OCI-LY1 (cell line): ENCODE measurements around the gene NBEA.
"Not testable (repeated sequence)": the region's sequence is repeated elsewhere in the genome, so short reads cannot be mapped to it uniquely, and the experiment has no call there.

Source experiments
- EZH2 ChIP-seq: fragments of 200-600 bp; sonication (generic), shearing (Covaris generic); IDR thresholded peaks from 2 replicates; pipeline ENCODE4 v1.8.0; 2017; ENCODE audit warnings: borderline replicate concordance, mixed run types, mild to moderate bottlenecking, antibody characterized with exemption, low read length, moderate library complexity, mixed read lengths
- TF ChIP-seq, protein P1 (sequence below): fragments of 200-600 bp; sonication (generic), shearing (Covaris generic); IDR thresholded peaks from 2 replicates; pipeline ENCODE4 v1.5.1; 2017; ENCODE audit warnings: mild to moderate bottlenecking, antibody characterized with exemption, low read length, moderate library complexity, mixed read lengths

DNA sequence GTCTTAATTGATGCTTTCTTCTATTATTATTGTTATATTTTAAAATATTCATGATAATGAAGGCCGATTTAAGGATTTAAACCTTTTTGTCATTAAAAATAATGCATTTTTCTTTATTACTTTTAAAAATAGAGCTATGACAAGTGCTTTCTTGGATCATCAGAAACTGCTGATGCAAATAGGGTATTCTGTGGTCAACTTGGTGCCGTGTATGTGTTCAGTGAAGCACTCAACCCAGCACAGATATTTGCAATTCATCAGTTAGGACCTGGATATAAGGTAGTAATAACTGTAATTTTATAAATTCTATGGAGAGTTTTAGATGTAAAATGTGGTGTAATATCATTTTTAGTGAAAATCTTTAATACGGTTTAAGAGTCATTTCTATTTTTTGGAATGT is 116.5 kb downstream of the NBEA start:
- TF ChIP-seq, protein P1, sequence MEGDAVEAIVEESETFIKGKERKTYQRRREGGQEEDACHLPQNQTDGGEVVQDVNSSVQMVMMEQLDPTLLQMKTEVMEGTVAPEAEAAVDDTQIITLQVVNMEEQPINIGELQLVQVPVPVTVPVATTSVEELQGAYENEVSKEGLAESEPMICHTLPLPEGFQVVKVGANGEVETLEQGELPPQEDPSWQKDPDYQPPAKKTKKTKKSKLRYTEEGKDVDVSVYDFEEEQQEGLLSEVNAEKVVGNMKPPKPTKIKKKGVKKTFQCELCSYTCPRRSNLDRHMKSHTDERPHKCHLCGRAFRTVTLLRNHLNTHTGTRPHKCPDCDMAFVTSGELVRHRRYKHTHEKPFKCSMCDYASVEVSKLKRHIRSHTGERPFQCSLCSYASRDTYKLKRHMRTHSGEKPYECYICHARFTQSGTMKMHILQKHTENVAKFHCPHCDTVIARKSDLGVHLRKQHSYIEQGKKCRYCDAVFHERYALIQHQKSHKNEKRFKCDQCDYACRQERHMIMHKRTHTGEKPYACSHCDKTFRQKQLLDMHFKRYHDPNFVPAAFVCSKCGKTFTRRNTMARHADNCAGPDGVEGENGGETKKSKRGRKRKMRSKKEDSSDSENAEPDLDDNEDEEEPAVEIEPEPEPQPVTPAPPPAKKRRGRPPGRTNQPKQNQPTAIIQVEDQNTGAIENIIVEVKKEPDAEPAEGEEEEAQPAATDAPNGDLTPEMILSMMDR: not testable (repeated sequence)
- TF ChIP-seq EZH2: not testable (repeated sequence)
